Measurements from ENCODE around the gene PPP1R3F. TPM values are rescaled to one million over a fixed set of nuclear protein-coding genes. Genes with fewer than 3 reads are reported as not detected.
A peak's percentile ranks its signal among the peaks of the same experiment; 100 is the strongest.

Gene PPP1R3F
- total RNA-seq, 4 donors from 2014 or later, result 2.0 to 18.7 (median 2.8) TPM

GRCh38 chrX:49282647-49283011, 13.0 kb downstream of the PPP1R3F start:
- H3K4me1 ChIP-seq, result no peaks in the 10 kb centered on the region
- 40% methylated on average over 11 of the region's 11 CpGs; no CpG with 5 or more reads in 1 of the 2 donors for WGBS, 2 donors (ENCODE audit: low coverage in 1 of 2)
- H3K9me3 ChIP-seq, result no peaks in the 10 kb centered on the region
- H3K4me3 ChIP-seq, result no peak overlapping the region
- in situ Hi-C loops (cut with MboI; ENCODE audit: low pct_ligation_motif_present in 1 of 4, low pct_unique_long_range_greater_than_20kb in 1 of 4, low sequenced_read_pairs in 3 of 4), result no loop called here
- intact Hi-C loops (cut with DNase I; ENCODE audit: low total_unique reads), result no loop called here
- no peak for TF ChIP-seq EP300 (IDR thresholded peaks at IDR 0.05; ENCODE audit: low read depth)
- TF ChIP-seq POLR2AphosphoS5 (IDR thresholded peaks at IDR 0.05), result no peak
- TF ChIP-seq POLR2A (IDR thresholded peaks at IDR 0.05), result no peak
- peak in 1 of 5 experiments; percentile 7 for TF ChIP-seq CTCF (IDR thresholded peaks at IDR 0.05)
- no peaks in the 10 kb centered on the region for H3K27me3 ChIP-seq
- no peak for DNase-seq
- no peak overlapping the region for H3K27ac ChIP-seq
- no peaks in the 10 kb centered on the region for H3K36me3 ChIP-seq

GRCh38 chrX:49284212-49284611, 14.6 kb downstream of the PPP1R3F start:
- H3K4me1 ChIP-seq, result no peaks in the 10 kb centered on the region
- TF ChIP-seq POLR2A (IDR thresholded peaks at IDR 0.05) (no peak), POLR2AphosphoS5 (IDR thresholded peaks at IDR 0.05) (no peak), EP300 (IDR thresholded peaks at IDR 0.05; ENCODE audit: low read depth) (no peak), CTCF (IDR thresholded peaks at IDR 0.05) (no peak)
- H3K9me3 ChIP-seq, result no peaks in the 10 kb centered on the region
- H3K36me3 ChIP-seq, result no peaks in the 10 kb centered on the region
- no peak overlapping the region for H3K4me3 ChIP-seq
- H3K27ac ChIP-seq, result no peak overlapping the region
- intact Hi-C loops (cut with DNase I; ENCODE audit: low total_unique reads), result no loop called here
- no peaks in the 10 kb centered on the region for H3K27me3 ChIP-seq
- in situ Hi-C loops (cut with MboI; ENCODE audit: low pct_ligation_motif_present in 1 of 4, low pct_unique_long_range_greater_than_20kb in 1 of 4, low sequenced_read_pairs in 3 of 4), result no loop called here
- 88% methylated on average over 3 of the region's 3 CpGs; no CpG with 5 or more reads in 1 of the 2 donors for WGBS, 2 donors (ENCODE audit: low coverage in 1 of 2)
- no peak for DNase-seq

GRCh38 chrX:49286136-49286535, 16.5 kb downstream of the PPP1R3F start:
- Histone ChIP-seq H3K4me1 (no peaks in the 10 kb centered on the region), H3K27ac (no peak overlapping the region), H3K9me3 (no peaks in the 10 kb centered on the region), H3K4me3 (no peak overlapping the region), H3K27me3 (no peaks in the 10 kb centered on the region), H3K36me3 (no peaks in the 10 kb centered on the region)
- intact Hi-C loops (cut with DNase I; ENCODE audit: low total_unique reads) (no loop called here), in situ Hi-C loops (cut with MboI; ENCODE audit: low pct_ligation_motif_present in 1 of 4, low pct_unique_long_range_greater_than_20kb in 1 of 4, low sequenced_read_pairs in 3 of 4) (no loop called here)
- 96% methylated on average over 15 of the region's 18 CpGs; no CpG with 5 or more reads in 1 of the 2 donors for WGBS, 2 donors (ENCODE audit: low coverage in 1 of 2)
- DNase-seq, result no peak
- TF ChIP-seq POLR2AphosphoS5 (IDR thresholded peaks at IDR 0.05) (no peak), POLR2A (IDR thresholded peaks at IDR 0.05) (no peak), CTCF (IDR thresholded peaks at IDR 0.05) (no peak), EP300 (IDR thresholded peaks at IDR 0.05; ENCODE audit: low read depth) (no peak)

GRCh38 chrX:49286581-49286980, 17.0 kb downstream of the PPP1R3F start:
- no peak overlapping the region for H3K4me3 ChIP-seq
- H3K4me1 ChIP-seq, result no peaks in the 10 kb centered on the region
- 65% methylated on average over 4 of the region's 4 CpGs; no CpG with 5 or more reads in 1 of the 2 donors for WGBS, 2 donors (ENCODE audit: low coverage in 1 of 2)
- no peak for TF ChIP-seq POLR2A (IDR thresholded peaks at IDR 0.05)
- no peak for TF ChIP-seq EP300 (IDR thresholded peaks at IDR 0.05; ENCODE audit: low read depth)
- no peak for TF ChIP-seq POLR2AphosphoS5 (IDR thresholded peaks at IDR 0.05)
- no peak for TF ChIP-seq CTCF (IDR thresholded peaks at IDR 0.05)
- intact Hi-C loops (cut with DNase I; ENCODE audit: low total_unique reads), result no loop called here
- no peaks in the 10 kb centered on the region for H3K27me3 ChIP-seq
- H3K36me3 ChIP-seq, result no peaks in the 10 kb centered on the region
- in situ Hi-C loops (cut with MboI; ENCODE audit: low pct_ligation_motif_present in 1 of 4, low pct_unique_long_range_greater_than_20kb in 1 of 4, low sequenced_read_pairs in 3 of 4), result no loop called here
- no peaks in the 10 kb centered on the region for H3K9me3 ChIP-seq
- H3K27ac ChIP-seq, result no peak overlapping the region
- DNase-seq, result no peak

All from transverse colon (tissue), 4 donors.